Memory B cell (primary cell): ENCODE measurements around the gene HLA-A.
"Not testable (repeated sequence)": the region's sequence is repeated elsewhere in the genome, so short reads cannot be mapped to it uniquely, and the experiment has no call there.

Source experiments
- ATAC-seq: fragments of 150-1000 bp; cut with Tn5 transposase; 2 replicates; pipeline ENCODE4 v1.10.0; 2021; ENCODE audit warnings: low read depth, mild to moderate bottlenecking, moderate library complexity
- DNase-seq, 2 donors: peaks; one replicate each; pipeline ENCODE4 v3.0.0; 2022; ENCODE audit warnings: low spot score in 2 of 2
- H3K27ac Mint-ChIP-seq: one replicate; pipeline ENCODE4 v1.8.0; 2022; ENCODE audit warnings: mild to moderate bottlenecking, moderate library complexity, mixed read lengths
- H3K27me3 Mint-ChIP-seq: one replicate; pipeline ENCODE4 v1.8.0; 2022; ENCODE audit warnings: mixed read lengths
- H3K36me3 Mint-ChIP-seq: one replicate; pipeline ENCODE4 v1.8.0; 2022; ENCODE audit warnings: mild to moderate bottlenecking, mixed read lengths
- H3K4me1 Mint-ChIP-seq: one replicate; pipeline ENCODE4 v1.8.0; 2022; ENCODE audit warnings: mixed read lengths
- H3K4me3 Mint-ChIP-seq: one replicate; pipeline ENCODE4 v1.8.0; 2022; ENCODE audit warnings: mild to moderate bottlenecking, moderate library complexity, mixed read lengths
- H3K9me3 Mint-ChIP-seq: one replicate; pipeline ENCODE4 v1.8.0; 2022; ENCODE audit warnings: mixed read lengths

HLA-A gene

DNA sequence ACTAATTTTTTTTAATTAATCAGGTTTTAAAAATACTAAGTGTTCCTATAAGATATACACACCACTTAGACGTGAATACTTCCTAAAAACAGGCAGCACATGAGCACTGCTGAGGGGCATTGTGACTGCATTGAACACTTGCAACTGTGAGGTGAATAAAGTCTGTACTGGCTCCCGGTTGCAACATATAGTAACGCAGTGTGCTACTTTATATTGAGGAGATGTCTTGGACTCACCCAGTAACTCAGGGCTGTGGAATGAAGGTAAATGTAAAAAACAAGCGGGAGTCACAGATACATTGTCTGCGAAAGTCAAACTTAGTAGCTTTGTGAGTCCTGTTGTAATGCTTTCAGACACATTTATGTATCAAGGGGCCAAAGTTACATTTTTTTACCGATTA lies 17.0 kb upstream of the HLA-A start:
- H3K36me3 Mint-ChIP-seq: no peaks in the 10 kb centered on the region
- no peaks in the 10 kb centered on the region for H3K9me3 Mint-ChIP-seq
- no peaks in the 10 kb centered on the region for H3K27me3 Mint-ChIP-seq
- no peak for ATAC-seq
- peak overlapping the region; percentile 97 for H3K27ac Mint-ChIP-seq
- peaks cover 16% of the 10 kb centered on the region for H3K4me1 Mint-ChIP-seq
- H3K4me3 Mint-ChIP-seq: peak overlapping the region; percentile 95
- no peak for DNase-seq

- ATAC-seq (peak; percentile 19), DNase-seq (no peak)
- Mint-ChIP-seq H3K4me3 (peak overlapping the region; percentile 95), H3K4me1 (peaks cover 16% of the 10 kb centered on the region), H3K36me3 (no peaks in the 10 kb centered on the region), H3K9me3 (no peaks in the 10 kb centered on the region), H3K27me3 (no peaks in the 10 kb centered on the region), H3K27ac (peak overlapping the region; percentile 97)
Observed at GRCh38 chr6:29925727-29926412, 16.5 kb upstream of the HLA-A start.

DNA sequence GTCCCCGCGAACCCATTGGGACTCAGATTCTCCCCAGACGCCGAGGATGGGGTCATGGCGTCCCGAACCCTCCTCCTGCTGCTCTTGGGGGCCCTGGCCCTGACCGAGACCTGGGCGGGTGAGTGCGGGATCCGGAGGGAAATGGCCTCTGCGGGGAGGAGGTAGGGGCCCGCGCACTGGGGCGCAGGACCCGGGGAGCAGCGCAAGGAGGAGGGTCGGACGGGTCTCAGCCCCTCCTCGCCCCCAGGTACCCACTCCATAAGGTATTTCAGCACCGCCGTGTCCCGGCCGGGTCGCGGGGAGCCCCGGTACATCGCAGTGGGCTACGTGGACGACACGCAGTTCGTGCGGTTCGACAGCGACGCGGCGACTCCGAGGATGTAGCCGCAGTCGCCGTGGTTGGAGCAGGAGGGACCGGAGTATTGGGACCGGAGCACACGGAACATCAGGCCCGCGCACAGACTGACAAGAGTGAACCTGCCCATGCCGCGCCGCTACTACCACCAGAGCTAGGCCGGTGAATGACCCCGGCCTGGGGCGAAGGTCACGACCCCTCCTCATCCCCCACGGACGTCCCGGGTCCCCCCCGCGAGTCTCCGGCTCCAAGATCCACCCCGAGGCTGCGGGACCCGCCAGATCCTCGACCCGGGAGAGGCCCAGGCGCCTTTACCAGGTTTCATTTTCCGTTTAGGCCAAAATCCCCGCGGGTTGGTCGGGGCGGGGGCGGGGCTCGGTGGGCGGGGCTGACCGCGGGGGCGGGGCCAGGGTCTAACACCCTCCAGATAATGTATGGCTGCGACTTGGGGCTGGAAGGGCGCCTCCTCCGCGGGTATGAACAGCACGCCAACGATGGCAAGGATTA lies 15.7 kb upstream of the HLA-A start:
- no peaks in the 10 kb centered on the region for H3K36me3 Mint-ChIP-seq
- H3K4me1 Mint-ChIP-seq: peaks cover 16% of the 10 kb centered on the region
- no peaks in the 10 kb centered on the region for H3K9me3 Mint-ChIP-seq
- peak overlapping the region; percentile 97 for H3K27ac Mint-ChIP-seq
- H3K27me3 Mint-ChIP-seq: no peaks in the 10 kb centered on the region
- DNase-seq (peak; percentile 70 to 75), ATAC-seq (peak; percentile 79)
- H3K4me3 Mint-ChIP-seq: peak overlapping the region; percentile 95

- Mint-ChIP-seq H3K4me1 (peaks cover 16% of the 10 kb centered on the region), H3K36me3 (no peaks in the 10 kb centered on the region), H3K27me3 (no peaks in the 10 kb centered on the region), H3K27ac (peak overlapping the region; percentile 97), H3K9me3 (no peaks in the 10 kb centered on the region), H3K4me3 (peak overlapping the region; percentile 95)
- no peak for DNase-seq
- ATAC-seq: no peak
Observed at GRCh38 chr6:29927275-29927569, 15.1 kb upstream of the HLA-A start.

- Mint-ChIP-seq H3K4me1 (peaks cover 16% of the 10 kb centered on the region), H3K36me3 (no peaks in the 10 kb centered on the region), H3K4me3 (peak overlapping the region; percentile 95), H3K27ac (peak overlapping the region; percentile 97), H3K27me3 (no peaks in the 10 kb centered on the region), H3K9me3 (no peaks in the 10 kb centered on the region)
- ATAC-seq: no peak
- DNase-seq: no peak
Observed at GRCh38 chr6:29927841-29928388, 14.4 kb upstream of the HLA-A start.

- ATAC-seq, H3K9me3 Mint-ChIP-seq, H3K27ac Mint-ChIP-seq: not testable (repeated sequence)
Observed at GRCh38 chr6:29930047-29930446, 12.3 kb upstream of the HLA-A start.

GRCh38 chr6:29933955-29934354 lies 8.4 kb upstream of the HLA-A start:
- no peak for DNase-seq
- Mint-ChIP-seq H3K27me3 (peaks cover 2% of the 10 kb centered on the region), H3K9me3 (no peaks in the 10 kb centered on the region), H3K4me1 (peaks cover 9% of the 10 kb centered on the region), H3K27ac (no peak overlapping the region), H3K4me3 (no peak overlapping the region), H3K36me3 (peaks cover 2% of the 10 kb centered on the region)
- ATAC-seq: no peak

More at GRCh38 chr6:29930047-29930446, 12.3 kb upstream of the HLA-A start:
- not testable (repeated sequence) for H3K27me3 Mint-ChIP-seq, H3K36me3 Mint-ChIP-seq, DNase-seq, H3K4me3 Mint-ChIP-seq
- H3K4me1 Mint-ChIP-seq: peaks cover 15% of the 10 kb centered on the region

- ATAC-seq: no peak
- Mint-ChIP-seq H3K4me3 (no peak overlapping the region), H3K27me3 (peaks cover 2% of the 10 kb centered on the region), H3K27ac (no peak overlapping the region), H3K36me3 (peaks cover 2% of the 10 kb centered on the region), H3K9me3 (no peaks in the 10 kb centered on the region), H3K4me1 (peaks cover 6% of the 10 kb centered on the region)
- DNase-seq: no peak
Observed at GRCh38 chr6:29935273-29935955, 6.9 kb upstream of the HLA-A start.

DNA sequence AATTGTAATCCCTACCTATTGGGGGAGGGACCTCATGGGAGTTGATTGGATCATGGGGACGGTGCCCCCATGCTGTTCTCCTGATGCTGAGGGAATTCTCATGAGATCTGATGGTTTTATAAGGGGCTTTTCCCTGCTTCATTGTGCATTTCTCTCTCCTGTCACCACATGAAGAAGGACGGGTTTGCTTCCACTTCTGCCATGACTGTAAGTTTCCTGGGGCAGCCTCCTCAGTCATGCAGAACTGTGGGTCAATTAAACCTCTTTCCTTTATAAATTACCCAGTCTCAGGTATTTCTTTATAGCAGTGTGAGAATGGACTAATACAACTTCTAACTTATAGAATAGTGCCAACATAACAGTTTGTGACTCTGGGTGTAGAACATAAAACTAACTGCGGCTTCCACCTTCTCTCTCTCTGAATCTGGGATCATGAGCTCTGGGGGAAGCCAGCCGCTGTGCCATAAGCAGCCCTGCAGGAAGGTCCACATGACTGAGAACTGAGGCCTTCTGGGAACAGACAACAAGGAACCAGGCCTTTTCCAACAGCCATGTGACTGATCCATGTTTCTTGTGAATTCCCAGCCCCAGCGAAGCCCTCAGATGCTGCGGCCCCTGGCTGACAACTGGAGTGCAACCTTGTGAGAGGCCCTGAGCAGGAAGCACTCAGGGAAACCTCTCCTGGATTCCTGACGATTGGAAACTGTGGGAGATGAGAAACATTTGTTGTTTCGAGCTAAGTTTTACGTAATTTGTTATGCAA lies 3.4 kb upstream of the HLA-A start:
- no peak overlapping the region for H3K27ac Mint-ChIP-seq
- peaks cover 11% of the 10 kb centered on the region for H3K36me3 Mint-ChIP-seq
- ATAC-seq (no peak), DNase-seq (no peak)
- H3K4me1 Mint-ChIP-seq: peaks cover 15% of the 10 kb centered on the region
- peaks cover 2% of the 10 kb centered on the region for H3K27me3 Mint-ChIP-seq
- H3K9me3 Mint-ChIP-seq: no peaks in the 10 kb centered on the region
- H3K4me3 Mint-ChIP-seq: no peak overlapping the region

DNA sequence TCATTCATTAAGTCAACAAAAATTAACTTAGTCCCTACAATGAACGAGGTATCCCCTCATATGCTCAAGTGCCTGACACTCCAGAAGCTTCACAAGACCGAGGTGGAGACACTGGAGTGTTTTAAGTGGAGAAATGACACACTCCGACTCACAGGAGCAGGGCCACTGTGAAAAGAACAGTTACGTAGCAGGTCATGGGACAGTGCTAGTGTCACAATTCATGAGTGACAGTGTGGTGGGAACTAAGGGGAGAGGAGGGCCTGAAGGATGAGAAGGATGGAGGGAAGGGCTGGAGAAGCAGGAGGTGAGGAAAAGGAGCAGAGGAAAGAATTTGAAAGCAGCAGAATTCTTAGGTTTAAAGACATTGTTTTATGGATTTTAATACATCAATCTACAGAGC lies 1.3 kb upstream of the HLA-A start:
- Mint-ChIP-seq H3K4me3 (peak overlapping the region; percentile 95), H3K36me3 (peaks cover 28% of the 10 kb centered on the region), H3K27ac (peak overlapping the region; percentile 100), H3K27me3 (no peaks in the 10 kb centered on the region), H3K4me1 (peaks cover 30% of the 10 kb centered on the region), H3K9me3 (no peaks in the 10 kb centered on the region)
- DNase-seq (no peak), ATAC-seq (no peak)

DNA sequence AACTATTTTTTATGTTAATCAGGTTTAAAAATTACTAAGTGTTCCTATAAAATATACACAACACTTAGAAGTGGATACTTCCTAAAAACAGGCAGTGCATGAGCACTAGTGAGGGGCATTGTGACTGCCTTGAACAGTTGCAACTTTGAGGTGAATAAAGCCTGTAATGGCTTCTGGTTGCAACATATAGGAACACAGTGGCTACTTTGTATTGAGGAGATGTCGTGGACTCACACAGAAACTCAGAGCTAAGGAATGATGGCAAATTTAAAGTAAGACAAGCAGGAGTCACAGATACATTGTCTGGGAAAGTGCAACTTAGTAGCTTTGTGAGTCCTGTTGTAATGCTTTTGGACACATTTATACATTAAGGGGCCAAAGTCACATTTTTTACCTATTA lies 861 bp upstream of the HLA-A start:
- Mint-ChIP-seq H3K9me3 (no peaks in the 10 kb centered on the region), H3K4me1 (peaks cover 35% of the 10 kb centered on the region), H3K36me3 (peaks cover 33% of the 10 kb centered on the region), H3K27me3 (no peaks in the 10 kb centered on the region), H3K27ac (peak overlapping the region; percentile 100), H3K4me3 (peak overlapping the region; percentile 95)
- DNase-seq (no peak), ATAC-seq (no peak)

GRCh38 chr6:29941916-29942274 lies 437 bp upstream of the HLA-A start:
- peaks cover 37% of the 10 kb centered on the region for H3K36me3 Mint-ChIP-seq
- no peaks in the 10 kb centered on the region for H3K27me3 Mint-ChIP-seq
- ATAC-seq: no peak
- peak in 1 of 2 donors; percentile 26 for DNase-seq
- peak overlapping the region; percentile 95 for H3K4me3 Mint-ChIP-seq
- H3K27ac Mint-ChIP-seq: peak overlapping the region; percentile 100
- H3K4me1 Mint-ChIP-seq: peaks cover 39% of the 10 kb centered on the region
- no peaks in the 10 kb centered on the region for H3K9me3 Mint-ChIP-seq

DNA sequence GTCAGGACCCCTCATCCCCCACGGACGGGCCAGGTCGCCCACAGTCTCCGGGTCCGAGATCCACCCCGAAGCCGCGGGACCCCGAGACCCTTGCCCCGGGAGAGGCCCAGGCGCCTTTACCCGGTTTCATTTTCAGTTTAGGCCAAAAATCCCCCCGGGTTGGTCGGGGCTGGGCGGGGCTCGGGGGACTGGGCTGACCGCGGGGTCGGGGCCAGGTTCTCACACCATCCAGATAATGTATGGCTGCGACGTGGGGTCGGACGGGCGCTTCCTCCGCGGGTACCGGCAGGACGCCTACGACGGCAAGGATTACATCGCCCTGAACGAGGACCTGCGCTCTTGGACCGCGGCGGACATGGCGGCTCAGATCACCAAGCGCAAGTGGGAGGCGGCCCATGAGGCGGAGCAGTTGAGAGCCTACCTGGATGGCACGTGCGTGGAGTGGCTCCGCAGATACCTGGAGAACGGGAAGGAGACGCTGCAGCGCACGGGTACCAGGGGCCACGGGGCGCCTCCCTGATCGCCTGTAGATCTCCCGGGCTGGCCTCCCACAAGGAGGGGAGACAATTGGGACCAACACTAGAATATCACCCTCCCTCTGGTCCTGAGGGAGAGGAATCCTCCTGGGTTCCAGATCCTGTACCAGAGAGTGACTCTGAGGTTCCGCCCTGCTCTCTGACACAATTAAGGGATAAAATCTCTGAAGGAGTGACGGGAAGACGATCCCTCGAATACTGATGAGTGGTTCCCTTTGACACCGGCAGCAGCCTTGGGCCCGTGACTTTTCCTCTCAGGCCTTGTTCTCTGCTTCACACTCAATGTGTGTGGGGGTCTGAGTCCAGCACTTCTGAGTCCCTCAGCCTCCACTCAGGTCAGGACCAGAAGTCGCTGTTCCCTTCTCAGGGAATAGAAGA lies 978 bp downstream of the HLA-A start:
- peaks cover 45% of the 10 kb centered on the region for H3K36me3 Mint-ChIP-seq
- H3K4me1 Mint-ChIP-seq: peaks cover 50% of the 10 kb centered on the region
- no peaks in the 10 kb centered on the region for H3K27me3 Mint-ChIP-seq
- H3K4me3 Mint-ChIP-seq: peak overlapping the region; percentile 95
- peak in 1 of 2 donors; percentile 41 for DNase-seq
- peak; percentile 3 for ATAC-seq
- H3K9me3 Mint-ChIP-seq: no peaks in the 10 kb centered on the region
- peak overlapping the region; percentile 100 for H3K27ac Mint-ChIP-seq
